Kidney (tissue), 14 donors: ENCODE data around the gene UBE4A. TPM values are rescaled to one million over a fixed set of nuclear protein-coding genes. Genes with fewer than 3 reads are reported as not detected.

Source experiments
- DNase-seq, 5 donors: peaks; one replicate each; pipeline ENCODE4 v3.0.0-alpha.2; 2013 to 2020
- FAIRE-seq: peaks from 2 replicates; lab custom pipeline; 2012; peaks lifted over from hg19 to GRCh38; lab: Jason Lieb, UNC
- H3K27ac ChIP-seq, 2 donors: one replicate each; pipeline ENCODE4 v1.7.0; 2013; ENCODE audit warnings: low read depth in 2 of 2, low read length in 2 of 2, inconsistent platforms in 1 of 2
- H3K27me3 ChIP-seq: one replicate; pipeline ENCODE4 v1.7.1; 2013; ENCODE audit warnings: low read length, inconsistent platforms; ENCODE audit not compliant: control insufficient read depth, insufficient read depth
- H3K36me3 ChIP-seq, 3 donors: one replicate each; pipeline versions ENCODE4 v1.7.0 to v1.7.1; 2013; ENCODE audit warnings: low read length in 3 of 3, control low read depth in 1 of 3, inconsistent platforms in 1 of 3; ENCODE audit not compliant: insufficient read depth in 3 of 3, control insufficient read depth in 2 of 3
- H3K4me1 ChIP-seq, 3 donors: one replicate each; pipeline versions ENCODE4 v1.7.0 to v1.7.1; 2013; ENCODE audit warnings: low read length in 3 of 3, inconsistent platforms in 1 of 3, low read depth in 1 of 3; ENCODE audit not compliant: control insufficient read depth in 2 of 3, insufficient read depth in 2 of 3
- H3K4me3 ChIP-seq, 3 donors: one replicate each; pipeline versions ENCODE4 v1.7.0 to v1.8.1; 2013; ENCODE audit warnings: low read length in 3 of 3, control low read depth in 1 of 3, inconsistent platforms in 1 of 3
- H3K9ac ChIP-seq, 3 donors: one replicate each; pipeline versions ENCODE4 v1.7.0 to v1.7.1; 2013; ENCODE audit warnings: low read length in 3 of 3, control low read depth in 1 of 3, inconsistent platforms in 1 of 3
- H3K9me3 ChIP-seq, 3 donors: one replicate each; pipeline versions ENCODE4 v1.7.0 to v1.7.1; 2013; ENCODE audit warnings: low read length in 3 of 3, control low read depth in 1 of 3, inconsistent platforms in 1 of 3; ENCODE audit not compliant: control insufficient read depth in 2 of 3, insufficient read depth in 1 of 3
- intact Hi-C: fragments of 100-400 bp; cut with DNase I; formaldehyde crosslinking; loops from one replicate; pipeline ENCODE4 v1.11.1; 2022
- polyA plus RNA-seq: library from polyadenylated mRNA; stranded (reverse); fragments of 350-450 nt; fragmentation: Illumina TruSeq; extraction: RNeasy Lipid Tissue Mini Kit (QIAGEN cat#74804); gene quantifications from one replicate; pipeline ENCODE4 v1.2.3, GENCODE V29; 2014; ENCODE audit warnings: low read depth, low replicate concordance; ENCODE audit not compliant: insufficient read depth
- total RNA-seq: library from RNA; stranded (reverse); fragmentation: NEBNext Ultra II Directional; extraction: Animal tissue kit (Norgen Biotek cat#: 25700); gene quantifications from one replicate; pipeline ENCODE4 v1.2.1, GENCODE V29; 2021
- TF ChIP-seq, protein P1 (sequence below): IDR thresholded peaks from 3 replicates; pipeline ENCODE4 v1.5.1; 2012; ENCODE audit warnings: mild to moderate bottlenecking, moderate library complexity, borderline replicate concordance; ENCODE audit not compliant: insufficient read depth; ENCODE audit errors: extremely low read depth
- donor health status: control.
- donor health status: control.
- donor health status: control.
- donor health status: control.
- donor health status: control.
- donor health status: DM: yes; HTN: yes; CAD: no.
- donor health status: Normal renal cell carcinoma (clear cell type).

UBE4A gene
- total and polyA plus RNA-seq, 2 donors from 2014 or later = 11.2 to 39.2 TPM

DNA sequence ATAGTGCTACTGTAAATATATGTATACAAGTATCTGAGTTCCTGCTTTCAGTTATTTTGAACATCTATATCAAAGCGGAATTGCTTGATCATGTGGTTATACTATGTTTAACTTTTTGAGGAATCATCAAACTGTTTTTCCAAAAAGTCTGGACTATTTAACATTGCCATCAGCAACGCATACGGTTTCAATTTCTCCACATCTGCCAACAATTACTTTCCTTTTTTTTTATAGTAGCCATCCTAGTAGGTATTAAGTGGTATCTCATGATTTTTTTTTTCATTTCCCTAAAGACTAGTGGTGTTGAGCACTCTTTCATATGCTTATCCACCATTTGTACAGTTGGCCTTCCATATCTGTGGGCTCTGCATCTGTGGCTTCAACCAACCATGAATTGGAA lies 1.3 kb upstream of the UBE4A start:
- H3K27me3 ChIP-seq = no peaks in the 10 kb centered on the region
- H3K4me3 ChIP-seq = no peak overlapping the region
- no peak overlapping the region for H3K27ac ChIP-seq
- no peaks in the 10 kb centered on the region for H3K9me3 ChIP-seq
- no peak for DNase-seq
- FAIRE-seq = no peak
- peaks cover 0 to 8% (median 4%) of the 10 kb centered on the region in 3 donors for H3K4me1 ChIP-seq
- intact Hi-C loops = no loop called here
- no peak overlapping the region for H3K9ac ChIP-seq
- TF ChIP-seq, protein P1, sequence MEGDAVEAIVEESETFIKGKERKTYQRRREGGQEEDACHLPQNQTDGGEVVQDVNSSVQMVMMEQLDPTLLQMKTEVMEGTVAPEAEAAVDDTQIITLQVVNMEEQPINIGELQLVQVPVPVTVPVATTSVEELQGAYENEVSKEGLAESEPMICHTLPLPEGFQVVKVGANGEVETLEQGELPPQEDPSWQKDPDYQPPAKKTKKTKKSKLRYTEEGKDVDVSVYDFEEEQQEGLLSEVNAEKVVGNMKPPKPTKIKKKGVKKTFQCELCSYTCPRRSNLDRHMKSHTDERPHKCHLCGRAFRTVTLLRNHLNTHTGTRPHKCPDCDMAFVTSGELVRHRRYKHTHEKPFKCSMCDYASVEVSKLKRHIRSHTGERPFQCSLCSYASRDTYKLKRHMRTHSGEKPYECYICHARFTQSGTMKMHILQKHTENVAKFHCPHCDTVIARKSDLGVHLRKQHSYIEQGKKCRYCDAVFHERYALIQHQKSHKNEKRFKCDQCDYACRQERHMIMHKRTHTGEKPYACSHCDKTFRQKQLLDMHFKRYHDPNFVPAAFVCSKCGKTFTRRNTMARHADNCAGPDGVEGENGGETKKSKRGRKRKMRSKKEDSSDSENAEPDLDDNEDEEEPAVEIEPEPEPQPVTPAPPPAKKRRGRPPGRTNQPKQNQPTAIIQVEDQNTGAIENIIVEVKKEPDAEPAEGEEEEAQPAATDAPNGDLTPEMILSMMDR = no peak
- H3K36me3 ChIP-seq = no peaks in the 10 kb centered on the region

DNA sequence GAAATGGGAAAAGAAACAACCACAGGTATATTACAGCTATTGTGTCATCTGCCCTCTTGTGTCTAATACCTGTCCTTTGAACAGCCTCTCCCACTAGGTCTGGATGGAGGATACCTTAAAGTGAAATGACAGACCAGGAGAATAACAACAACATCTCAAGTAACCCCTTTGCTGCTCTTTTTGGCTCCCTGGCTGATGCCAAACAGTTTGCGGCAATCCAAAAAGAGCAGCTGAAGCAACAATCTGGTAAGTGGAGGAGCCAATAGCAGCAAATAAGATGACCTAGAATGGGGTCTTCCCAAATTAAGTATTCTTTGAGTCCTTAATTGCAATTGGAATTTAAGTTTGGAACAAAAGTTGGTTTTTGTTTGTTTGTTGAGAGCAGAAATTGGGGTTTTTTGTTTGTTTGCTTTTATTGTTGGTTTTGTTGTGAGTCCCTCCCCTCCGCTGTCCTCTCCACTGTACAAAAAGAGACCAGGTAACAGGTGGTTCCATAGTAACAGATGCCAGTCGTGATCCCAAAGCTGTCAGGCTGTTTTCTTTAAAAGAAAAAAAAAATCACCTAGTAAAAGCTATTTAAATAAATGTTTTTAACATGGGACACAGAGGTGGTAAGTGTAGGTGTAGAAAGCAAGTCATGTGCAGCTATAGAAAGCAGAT lies 5.7 kb downstream of the UBE4A start:
- intact Hi-C loops = no loop called here
- TF ChIP-seq, protein P1 = no peak
- Histone ChIP-seq H3K4me3 (no peak overlapping the region), H3K27me3 (no peaks in the 10 kb centered on the region), H3K9ac (no peak overlapping the region), H3K9me3 (no peaks in the 10 kb centered on the region), H3K36me3 (peaks cover 3 to 29% (median 23%) of the 10 kb centered on the region in 3 donors), H3K27ac (no peak overlapping the region), H3K4me1 (peaks cover 0 to 2% (median 0%) of the 10 kb centered on the region in 3 donors)
- DNase-seq = no peak
- FAIRE-seq = no peak

DNA sequence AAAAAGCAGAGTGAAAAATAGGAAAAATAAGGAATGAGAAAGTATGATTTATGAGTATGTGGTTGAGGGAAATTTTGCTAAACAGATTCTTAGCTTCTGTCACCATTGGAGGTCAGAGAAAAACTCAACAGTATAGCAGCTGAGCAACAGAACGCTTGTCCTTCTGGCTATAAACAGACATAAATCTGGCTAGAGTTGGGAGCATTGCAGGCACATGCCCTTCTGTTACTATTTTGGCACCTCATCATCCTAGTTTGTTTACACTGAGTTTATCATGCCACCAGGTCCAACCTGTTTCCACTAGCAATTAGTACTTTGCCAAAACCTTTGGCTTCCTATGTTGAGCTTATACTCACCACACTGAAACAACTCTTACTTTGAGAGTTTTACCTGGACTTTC lies 6.9 kb downstream of the UBE4A start:
- intact Hi-C loops = no loop called here
- no peak for FAIRE-seq

More for the DNA sequence above, 6.9 kb downstream of the UBE4A start:
- Histone ChIP-seq H3K36me3 (peaks cover 3 to 38% (median 27%) of the 10 kb centered on the region in 3 donors), H3K27ac (no peak overlapping the region), H3K27me3 (no peaks in the 10 kb centered on the region), H3K9ac (no peak overlapping the region), H3K9me3 (no peaks in the 10 kb centered on the region), H3K4me1 (no peaks in the 10 kb centered on the region), H3K4me3 (no peak overlapping the region)
- TF ChIP-seq, protein P1 = no peak
- no peak for DNase-seq
